ENCODE results near the gene WLS.

Gene WLS

GRCh38 chr1:68237040-68237439 is 4.7 kb upstream of the WLS start:
- H3K4me3 ChIP-seq (ENCODE audit: low read depth, low read length), result no peak overlapping the region
- no peak for TF ChIP-seq CTCF (IDR thresholded peaks at IDR 0.05; ENCODE audit: control insufficient read depth, extremely low read depth, insufficient read depth)
- no peak for DNase-seq (ENCODE audit: low read depth)

GRCh38 chr1:68234094-68234493 is 1.8 kb upstream of the WLS start:
- DNase-seq (ENCODE audit: low read depth), result no peak
- TF ChIP-seq CTCF (IDR thresholded peaks at IDR 0.05; ENCODE audit: control insufficient read depth, extremely low read depth, insufficient read depth), result no peak
- no peak overlapping the region for H3K4me3 ChIP-seq (ENCODE audit: low read depth, low read length)

- no peak overlapping the region for H3K4me3 ChIP-seq (ENCODE audit: low read depth, low read length)
- no peak for TF ChIP-seq CTCF (IDR thresholded peaks at IDR 0.05; ENCODE audit: control insufficient read depth, extremely low read depth, insufficient read depth)
- no peak for DNase-seq (ENCODE audit: low read depth)
Measured at GRCh38 chr1:68233202-68233601, 879 bp upstream of the WLS start.

GRCh38 chr1:68231627-68232288 is 565 bp downstream of the WLS start:
- no peak for DNase-seq (ENCODE audit: low read depth)
- TF ChIP-seq CTCF (IDR thresholded peaks at IDR 0.05; ENCODE audit: control insufficient read depth, extremely low read depth, insufficient read depth), result no peak
- H3K4me3 ChIP-seq (ENCODE audit: low read depth, low read length), result peak overlapping the region; percentile 59

GRCh38 chr1:68230901-68231626 is 1.3 kb downstream of the WLS start:
- no peak for DNase-seq (ENCODE audit: low read depth)
- H3K4me3 ChIP-seq (ENCODE audit: low read depth, low read length), result peak overlapping the region; percentile 59
- TF ChIP-seq CTCF (IDR thresholded peaks at IDR 0.05; ENCODE audit: control insufficient read depth, extremely low read depth, insufficient read depth), result no peak

- TF ChIP-seq CTCF (IDR thresholded peaks at IDR 0.05; ENCODE audit: control insufficient read depth, extremely low read depth, insufficient read depth), result no peak
- no peak overlapping the region for H3K4me3 ChIP-seq (ENCODE audit: low read depth, low read length)
- DNase-seq (ENCODE audit: low read depth), result no peak
Measured at GRCh38 chr1:68230484-68230802, 1.9 kb downstream of the WLS start.
